ENCODE measurements around the gene IQCN.
A peak's percentile ranks its signal among the peaks of the same experiment; 100 is the strongest.

The IQCN gene

GRCh38 chr19:18223860-18224524 lies 50.3 kb downstream of the IQCN start:
- no peak for TF ChIP-seq CTCF (IDR thresholded peaks at IDR 0.05; ENCODE audit: extremely low read depth, insufficient read depth, missing control alignments)
- DNase-seq (ENCODE audit: low spot score): peak; percentile 67
- in situ Hi-C loops (cut with MboI; ENCODE audit: low pct_unique_long_range_greater_than_20kb, low sequenced_read_pairs, unreplicated experiment): no loop called here

DNA sequence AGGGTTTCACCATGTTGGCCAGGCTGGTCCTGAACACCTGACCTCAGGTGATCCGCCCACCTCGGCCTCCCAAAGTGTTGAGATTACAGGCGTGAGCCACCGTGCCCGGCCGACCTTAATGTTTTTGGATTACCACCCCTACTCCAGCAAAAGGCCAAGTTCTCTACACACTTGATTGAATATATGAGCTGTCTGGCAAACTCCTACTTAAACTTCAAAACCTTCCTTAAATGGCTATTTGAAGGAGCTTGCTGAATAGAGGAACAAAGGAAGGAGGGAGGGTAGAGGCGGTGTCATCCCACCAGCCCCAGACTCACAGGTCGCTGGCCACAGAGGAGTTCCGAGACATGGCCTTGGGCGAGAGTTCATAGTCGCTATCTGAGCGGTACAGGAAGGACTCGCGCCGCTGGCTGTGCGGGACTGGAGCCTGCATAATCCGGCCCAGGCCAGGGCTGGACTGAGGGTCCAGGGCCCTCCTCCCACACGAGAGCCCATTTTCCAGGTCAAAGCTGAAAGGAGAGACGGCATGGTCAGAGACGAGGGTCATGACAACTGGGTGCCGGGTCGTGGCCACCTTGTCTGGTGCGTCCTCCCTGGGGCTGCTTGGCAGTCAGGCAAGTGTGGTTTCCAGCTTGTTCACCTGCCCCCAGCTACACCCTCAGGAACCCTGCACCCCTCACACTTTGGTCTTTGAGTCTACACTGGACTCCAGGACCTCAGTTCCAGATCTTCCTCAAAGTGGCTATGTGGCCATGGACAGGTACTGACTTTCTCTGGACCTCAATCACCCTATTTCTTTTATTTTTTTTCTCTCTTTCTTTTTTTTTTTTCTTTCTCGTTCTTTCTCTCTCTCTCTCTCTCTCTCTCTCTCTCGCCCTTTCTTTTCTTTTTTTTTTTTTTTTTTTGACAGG lies 52.2 kb downstream of the IQCN start:
- in situ Hi-C loops (cut with MboI; ENCODE audit: low pct_unique_long_range_greater_than_20kb, low sequenced_read_pairs, unreplicated experiment): no loop called here
- no peak for DNase-seq (ENCODE audit: low spot score)
- TF ChIP-seq CTCF (IDR thresholded peaks at IDR 0.05; ENCODE audit: extremely low read depth, insufficient read depth, missing control alignments): no peak

GRCh38 chr19:18220632-18221275 lies 53.5 kb downstream of the IQCN start:
- no peak for TF ChIP-seq CTCF (IDR thresholded peaks at IDR 0.05; ENCODE audit: extremely low read depth, insufficient read depth, missing control alignments)
- in situ Hi-C loops (cut with MboI; ENCODE audit: low pct_unique_long_range_greater_than_20kb, low sequenced_read_pairs, unreplicated experiment): no loop called here
- DNase-seq (ENCODE audit: low spot score): no peak

DNA sequence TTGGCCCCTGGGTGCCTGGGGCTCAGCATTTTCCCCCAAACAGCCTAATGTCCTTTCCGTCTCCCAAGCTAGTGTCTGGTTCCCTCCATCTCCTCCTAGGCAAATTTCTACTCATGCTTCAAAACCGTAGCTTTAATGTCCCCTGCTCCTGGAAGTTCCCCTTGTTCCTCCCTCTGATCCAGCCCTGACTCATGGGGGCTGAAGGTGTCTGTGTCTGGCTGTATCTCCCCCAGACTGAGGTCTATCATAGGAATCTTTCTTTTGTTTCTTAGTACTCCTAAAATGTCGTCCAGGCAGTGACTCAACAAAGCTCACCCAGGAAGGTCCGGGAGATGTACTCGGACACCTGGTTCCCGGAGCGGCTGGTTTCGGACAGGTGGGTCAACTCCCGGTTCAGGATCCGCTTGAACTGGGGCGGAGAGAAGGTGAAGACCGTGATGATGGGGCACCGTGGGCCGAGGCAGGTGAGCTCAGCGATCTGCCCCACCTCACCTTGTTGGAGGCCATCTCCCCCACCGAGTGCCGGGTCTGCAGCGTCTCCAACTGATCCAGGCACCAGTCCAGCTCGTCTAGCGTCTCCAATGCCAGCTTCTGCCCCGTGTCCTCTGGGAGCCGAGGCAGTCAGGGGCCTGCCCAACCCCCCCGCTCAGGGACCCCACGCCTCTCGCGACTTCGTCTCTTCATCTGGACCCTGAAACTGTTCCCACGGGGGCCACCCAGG lies 54.2 kb downstream of the IQCN start:
- TF ChIP-seq CTCF (IDR thresholded peaks at IDR 0.05; ENCODE audit: extremely low read depth, insufficient read depth, missing control alignments): no peak
- in situ Hi-C loops (cut with MboI; ENCODE audit: low pct_unique_long_range_greater_than_20kb, low sequenced_read_pairs, unreplicated experiment): no loop called here
- DNase-seq (ENCODE audit: low spot score): no peak

DNA sequence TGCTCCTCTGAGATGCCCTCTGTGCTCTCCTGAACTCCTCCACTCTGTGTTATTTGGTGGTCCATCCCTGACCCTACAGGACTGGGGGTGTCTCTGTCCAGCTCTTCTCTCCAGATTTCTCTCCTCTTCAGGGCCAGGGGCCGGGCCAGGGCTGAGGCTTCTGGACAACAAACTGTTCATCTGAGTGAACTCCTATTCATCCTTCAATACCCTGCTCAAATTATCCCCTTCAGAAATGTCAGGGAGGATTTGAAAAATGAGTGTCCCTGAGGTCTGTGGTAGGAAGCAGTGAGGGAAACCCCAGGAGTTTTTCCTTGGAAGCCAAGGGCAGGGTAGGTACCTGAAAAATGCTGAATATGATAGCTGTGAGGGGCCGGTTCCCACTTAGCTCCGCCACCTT lies 55.7 kb downstream of the IQCN start:
- in situ Hi-C loops (cut with MboI; ENCODE audit: low pct_unique_long_range_greater_than_20kb, low sequenced_read_pairs, unreplicated experiment): no loop called here
- TF ChIP-seq CTCF (IDR thresholded peaks at IDR 0.05; ENCODE audit: extremely low read depth, insufficient read depth, missing control alignments): no peak
- no peak for DNase-seq (ENCODE audit: low spot score)

DNA sequence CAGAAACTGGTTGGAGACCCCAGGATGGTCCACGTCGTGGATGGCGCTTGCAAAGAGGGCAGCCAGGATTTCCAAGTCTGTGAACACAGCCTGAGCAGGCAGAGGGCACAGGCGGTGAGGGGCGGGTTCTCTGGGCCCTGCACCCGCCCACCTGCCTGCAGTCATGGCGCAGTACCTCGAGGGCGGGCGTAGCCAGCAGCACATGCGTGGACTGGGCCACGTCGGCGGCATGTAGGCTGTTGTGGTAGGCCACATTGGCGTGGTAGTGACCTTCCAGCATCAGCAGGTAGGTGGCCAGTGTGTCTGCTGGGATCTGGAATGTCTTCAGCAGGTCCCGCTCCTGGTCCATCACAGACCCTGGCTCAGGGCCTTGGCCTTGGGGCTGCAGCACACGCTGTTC lies 56.1 kb downstream of the IQCN start:
- in situ Hi-C loops (cut with MboI; ENCODE audit: low pct_unique_long_range_greater_than_20kb, low sequenced_read_pairs, unreplicated experiment): no loop called here
- DNase-seq (ENCODE audit: low spot score): no peak
- TF ChIP-seq CTCF (IDR thresholded peaks at IDR 0.05; ENCODE audit: extremely low read depth, insufficient read depth, missing control alignments): no peak

Data from GM13977 (cell line).